HepG2 (cell line): ENCODE results near the gene DHRS4L2. TPM values are rescaled to one million over a fixed set of nuclear protein-coding genes. Genes with fewer than 3 reads are reported as not detected.

ENCODE experiments used
- CENPX ChIP-seq: sonication (generic); formaldehyde crosslinking; IDR thresholded peaks from 2 replicates; pipeline ENCODE4 v1.9.0; 2021; ENCODE audit warnings: mild to moderate bottlenecking, missing genetic modification reagents, moderate library complexity
- KLF9 ChIP-seq: IDR thresholded peaks from 2 replicates; pipeline ENCODE4 v1.6.1; 2016; ENCODE audit warnings: low read depth
- RARG ChIP-seq: sonication (generic); formaldehyde crosslinking; IDR thresholded peaks from 2 replicates; pipeline ENCODE4 v1.4.0; 2020; ENCODE audit warnings: low read depth, mild to moderate bottlenecking, missing genetic modification reagents
- SP1 ChIP-seq, 2 experiments: fragments of 450-650 bp in 1 of 2; sonication (generic) in 1 of 2; formaldehyde crosslinking in 1 of 2; IDR thresholded peaks; 2 replicates each; pipeline versions ENCODE4 v1.4.0 to v1.6.1; 2016 to 2020; ENCODE audit warnings: missing genetic modification reagents in 1 of 2
- ZNF280D ChIP-seq: sonication (generic); formaldehyde crosslinking; IDR thresholded peaks from 2 replicates; pipeline ENCODE4 v1.5.1; 2020; ENCODE audit warnings: mild to moderate bottlenecking, missing genetic modification reagents
- ZNF343 ChIP-seq: sonication (generic); formaldehyde crosslinking; IDR thresholded peaks from 2 replicates; pipeline ENCODE4 v1.4.0; 2020; ENCODE audit warnings: mild to moderate bottlenecking, missing genetic modification reagents
- ZNF770 ChIP-seq: sonication (generic); formaldehyde crosslinking; IDR thresholded peaks from 2 replicates; pipeline ENCODE4 v1.5.0; 2020; ENCODE audit warnings: mild to moderate bottlenecking, missing genetic modification reagents
- ZNF878 ChIP-seq: sonication (generic); formaldehyde crosslinking; IDR thresholded peaks from 2 replicates; pipeline ENCODE4 v1.8.1; 2023; ENCODE audit warnings: mild to moderate bottlenecking, missing genetic modification reagents, moderate library complexity
- polyA plus RNA-seq, 8 experiments: library from polyadenylated mRNA; depleted of rRNA in 3 of 8; stranded (reverse) in 7 of 8; unstranded in 1 of 8; fragments of >200 nt; fragmentation: Illumina TruSeq in 4 of 8; extraction: Trizol in 4 of 8; gene quantifications; 2 replicates each; pipeline versions ENCODE4 v1.2.1 to v1.2.3, GENCODE V29; 2011 to 2016; ENCODE audit warnings: low read depth in 4 of 8, missing spikeins in 1 of 8, mixed read lengths in 1 of 8; ENCODE audit not compliant: insufficient read depth in 1 of 8
- total RNA-seq, 5 experiments: library from RNA; depleted of rRNA; stranded (reverse); fragments of >200 nt; fragmentation: Illumina TruSeq; extraction: Trizol; gene quantifications; 2 replicates each; pipeline ENCODE4 v1.2.3, GENCODE V29; 2016; ENCODE audit warnings: low read depth in 1 of 5
- TF ChIP-seq, protein P1 (sequence below): sonication (generic); formaldehyde crosslinking; IDR thresholded peaks from 2 replicates; pipeline ENCODE4 v1.4.0; 2020; ENCODE audit warnings: missing genetic modification reagents
- TF ChIP-seq, protein P2 (sequence below): sonication (generic); IDR thresholded peaks from 2 replicates; pipeline ENCODE4 v1.6.1; 2016; ENCODE audit warnings: low read depth, borderline replicate concordance
- TF ChIP-seq, protein P3 (sequence below): sonication (generic); formaldehyde crosslinking; IDR thresholded peaks from 2 replicates; pipeline ENCODE4 v1.4.0; 2020; ENCODE audit warnings: missing genetic modification reagents, borderline replicate concordance

The DHRS4L2 gene
- total and polyA plus RNA-seq, 2 of the 13 experiments (the other 11 are each of a cell fraction or from before 2014, with no cell fraction given) = 24.7 to 38.2 TPM

DNA sequence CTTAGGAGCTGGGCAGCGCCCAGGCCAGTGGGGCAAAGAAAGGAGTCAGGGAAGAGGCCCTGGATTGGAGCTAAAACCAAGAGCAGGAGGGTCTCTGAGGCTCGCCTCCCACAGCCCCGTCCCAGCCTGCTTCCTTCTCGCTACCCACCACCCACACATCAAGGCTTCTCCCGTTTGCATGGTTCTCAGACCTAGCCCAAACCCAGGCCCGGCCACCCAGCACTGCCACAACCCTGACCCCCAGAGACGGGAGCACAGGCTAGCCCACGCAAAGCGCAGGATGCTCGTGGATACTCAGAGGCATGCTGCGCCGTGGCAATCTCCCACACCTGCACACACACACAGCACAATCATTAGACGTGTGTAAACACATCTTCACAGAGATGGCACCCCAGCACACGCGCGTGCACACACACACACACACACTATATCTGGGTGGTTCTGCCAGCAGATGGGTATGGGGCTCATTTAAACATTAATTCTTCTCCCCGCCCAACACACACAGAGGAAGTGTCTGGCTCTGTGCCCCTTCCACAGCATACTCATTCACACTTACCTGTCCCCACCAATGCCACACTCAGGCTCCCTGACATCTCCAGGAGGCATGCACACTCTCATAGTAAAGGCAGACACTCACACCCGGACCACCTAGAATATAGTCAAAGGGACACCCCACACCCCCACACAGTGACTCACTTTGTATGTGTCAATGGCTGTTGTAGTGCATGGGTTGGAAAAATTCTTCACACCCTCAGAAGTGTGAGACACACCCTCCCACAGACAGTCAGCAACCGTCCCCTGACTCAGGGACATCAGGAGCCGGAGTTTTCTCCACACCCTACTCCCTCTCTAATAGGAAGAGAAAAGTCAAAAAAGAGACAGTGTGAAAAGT lies 64.2 kb downstream of the DHRS4L2 start (continued):
- TF ChIP-seq, protein P1, sequence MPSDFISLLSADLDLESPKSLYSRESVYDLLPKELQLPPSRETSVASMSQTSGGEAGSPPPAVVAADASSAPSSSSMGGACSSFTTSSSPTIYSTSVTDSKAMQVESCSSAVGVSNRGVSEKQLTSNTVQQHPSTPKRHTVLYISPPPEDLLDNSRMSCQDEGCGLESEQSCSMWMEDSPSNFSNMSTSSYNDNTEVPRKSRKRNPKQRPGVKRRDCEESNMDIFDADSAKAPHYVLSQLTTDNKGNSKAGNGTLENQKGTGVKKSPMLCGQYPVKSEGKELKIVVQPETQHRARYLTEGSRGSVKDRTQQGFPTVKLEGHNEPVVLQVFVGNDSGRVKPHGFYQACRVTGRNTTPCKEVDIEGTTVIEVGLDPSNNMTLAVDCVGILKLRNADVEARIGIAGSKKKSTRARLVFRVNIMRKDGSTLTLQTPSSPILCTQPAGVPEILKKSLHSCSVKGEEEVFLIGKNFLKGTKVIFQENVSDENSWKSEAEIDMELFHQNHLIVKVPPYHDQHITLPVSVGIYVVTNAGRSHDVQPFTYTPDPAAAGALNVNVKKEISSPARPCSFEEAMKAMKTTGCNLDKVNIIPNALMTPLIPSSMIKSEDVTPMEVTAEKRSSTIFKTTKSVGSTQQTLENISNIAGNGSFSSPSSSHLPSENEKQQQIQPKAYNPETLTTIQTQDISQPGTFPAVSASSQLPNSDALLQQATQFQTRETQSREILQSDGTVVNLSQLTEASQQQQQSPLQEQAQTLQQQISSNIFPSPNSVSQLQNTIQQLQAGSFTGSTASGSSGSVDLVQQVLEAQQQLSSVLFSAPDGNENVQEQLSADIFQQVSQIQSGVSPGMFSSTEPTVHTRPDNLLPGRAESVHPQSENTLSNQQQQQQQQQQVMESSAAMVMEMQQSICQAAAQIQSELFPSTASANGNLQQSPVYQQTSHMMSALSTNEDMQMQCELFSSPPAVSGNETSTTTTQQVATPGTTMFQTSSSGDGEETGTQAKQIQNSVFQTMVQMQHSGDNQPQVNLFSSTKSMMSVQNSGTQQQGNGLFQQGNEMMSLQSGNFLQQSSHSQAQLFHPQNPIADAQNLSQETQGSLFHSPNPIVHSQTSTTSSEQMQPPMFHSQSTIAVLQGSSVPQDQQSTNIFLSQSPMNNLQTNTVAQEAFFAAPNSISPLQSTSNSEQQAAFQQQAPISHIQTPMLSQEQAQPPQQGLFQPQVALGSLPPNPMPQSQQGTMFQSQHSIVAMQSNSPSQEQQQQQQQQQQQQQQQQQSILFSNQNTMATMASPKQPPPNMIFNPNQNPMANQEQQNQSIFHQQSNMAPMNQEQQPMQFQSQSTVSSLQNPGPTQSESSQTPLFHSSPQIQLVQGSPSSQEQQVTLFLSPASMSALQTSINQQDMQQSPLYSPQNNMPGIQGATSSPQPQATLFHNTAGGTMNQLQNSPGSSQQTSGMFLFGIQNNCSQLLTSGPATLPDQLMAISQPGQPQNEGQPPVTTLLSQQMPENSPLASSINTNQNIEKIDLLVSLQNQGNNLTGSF = 0 out of 2 replicates have a peak, but pooled peaks have one; percentile 51
- TF ChIP-seq, protein P2, sequence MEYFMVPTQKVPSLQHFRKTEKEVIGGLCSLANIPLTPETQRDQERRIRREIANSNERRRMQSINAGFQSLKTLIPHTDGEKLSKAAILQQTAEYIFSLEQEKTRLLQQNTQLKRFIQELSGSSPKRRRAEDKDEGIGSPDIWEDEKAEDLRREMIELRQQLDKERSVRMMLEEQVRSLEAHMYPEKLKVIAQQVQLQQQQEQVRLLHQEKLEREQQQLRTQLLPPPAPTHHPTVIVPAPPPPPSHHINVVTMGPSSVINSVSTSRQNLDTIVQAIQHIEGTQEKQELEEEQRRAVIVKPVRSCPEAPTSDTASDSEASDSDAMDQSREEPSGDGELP = no peak
- TF ChIP-seq ZNF343 (0 out of 2 replicates have a peak, but pooled peaks have one; percentile 24), ZNF878 (CRISPR knock-in tag) (no peak), CENPX (CRISPR knock-in tag) (no peak), SP1 (IDR thresholded peaks at IDR 0.05) (no peak), SP1 (CRISPR knock-in tag; IDR thresholded peaks at IDR 0.05) (no peak), ZNF770 (CRISPR knock-in tag) (no peak), RARG (CRISPR knock-in tag) (no peak), KLF9 (CRISPR knock-in tag) (no peak), ZNF280D (CRISPR knock-in tag) (no peak)
- TF ChIP-seq, protein P3, sequence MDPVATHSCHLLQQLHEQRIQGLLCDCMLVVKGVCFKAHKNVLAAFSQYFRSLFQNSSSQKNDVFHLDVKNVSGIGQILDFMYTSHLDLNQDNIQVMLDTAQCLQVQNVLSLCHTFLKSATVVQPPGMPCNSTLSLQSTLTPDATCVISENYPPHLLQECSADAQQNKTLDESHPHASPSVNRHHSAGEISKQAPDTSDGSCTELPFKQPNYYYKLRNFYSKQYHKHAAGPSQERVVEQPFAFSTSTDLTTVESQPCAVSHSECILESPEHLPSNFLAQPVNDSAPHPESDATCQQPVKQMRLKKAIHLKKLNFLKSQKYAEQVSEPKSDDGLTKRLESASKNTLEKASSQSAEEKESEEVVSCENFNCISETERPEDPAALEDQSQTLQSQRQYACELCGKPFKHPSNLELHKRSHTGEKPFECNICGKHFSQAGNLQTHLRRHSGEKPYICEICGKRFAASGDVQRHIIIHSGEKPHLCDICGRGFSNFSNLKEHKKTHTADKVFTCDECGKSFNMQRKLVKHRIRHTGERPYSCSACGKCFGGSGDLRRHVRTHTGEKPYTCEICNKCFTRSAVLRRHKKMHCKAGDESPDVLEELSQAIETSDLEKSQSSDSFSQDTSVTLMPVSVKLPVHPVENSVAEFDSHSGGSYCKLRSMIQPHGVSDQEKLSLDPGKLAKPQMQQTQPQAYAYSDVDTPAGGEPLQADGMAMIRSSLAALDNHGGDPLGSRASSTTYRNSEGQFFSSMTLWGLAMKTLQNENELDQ = no peak
